ENCODE results near the gene LPIN2. TPM values are rescaled to one million over a fixed set of nuclear protein-coding genes. Genes with fewer than 3 reads are reported as not detected.

Gene LPIN2
- total and polyA plus RNA-seq, 2 of the 13 experiments (the other 11 are each of a cell fraction or from before 2014, with no cell fraction given), result 46.0 to 119 TPM

- TF ChIP-seq HCFC1 (IDR thresholded peaks at IDR 0.05; ENCODE audit: low read depth, low read length) (no peak), ZNF557 (CRISPR knock-in tag; IDR thresholded peaks at IDR 0.05) (no peak), ZSCAN9 (CRISPR knock-in tag; IDR thresholded peaks at IDR 0.05; ENCODE audit: borderline replicate concordance) (peak; percentile 80; the same call in 1 of the 2 replicates), ATF1 (CRISPR knock-in tag; IDR thresholded peaks at IDR 0.05) (no peak), TBP (CRISPR knock-in tag; IDR thresholded peaks at IDR 0.05) (no peak), ZNF720 (CRISPR knock-in tag; IDR thresholded peaks at IDR 0.05) (no peak), SAFB2 (CRISPR knock-in tag; IDR thresholded peaks at IDR 0.05; ENCODE audit: borderline replicate concordance, low read depth) (no peak), ZNF564 (CRISPR knock-in tag; IDR thresholded peaks at IDR 0.05) (no peak), ZNF232 (CRISPR knock-in tag; IDR thresholded peaks at IDR 0.05; ENCODE audit: borderline replicate concordance) (no peak), DDIT3 (CRISPR knock-in tag; IDR thresholded peaks at IDR 0.05) (no peak), TEF (CRISPR knock-in tag; IDR thresholded peaks at IDR 0.05) (no peak), SPEN (CRISPR knock-in tag; IDR thresholded peaks at IDR 0.05; ENCODE audit: low read depth) (peak; percentile 26; the same call in 1 of the 2 replicates), STAG1 (CRISPR knock-in tag; IDR thresholded peaks at IDR 0.05) (peak; percentile 21; the same call in 1 of the 2 replicates), SMAD3 (CRISPR knock-in tag; IDR thresholded peaks at IDR 0.05) (no peak), DZIP1 (CRISPR knock-in tag; IDR thresholded peaks at IDR 0.05) (no peak), ZNF691 (CRISPR knock-in tag; IDR thresholded peaks at IDR 0.05; ENCODE audit: borderline replicate concordance, low read depth) (peak; percentile 91; the same call in 1 of the 2 replicates), ZSCAN12 (CRISPR knock-in tag; IDR thresholded peaks at IDR 0.05) (no peak), KLF9 (CRISPR knock-in tag; IDR thresholded peaks at IDR 0.05; ENCODE audit: low read depth) (0 out of 2 replicates have a peak, but pooled peaks have one; percentile 62), ARID2 (CRISPR knock-in tag; IDR thresholded peaks at IDR 0.05; ENCODE audit: borderline replicate concordance) (no peak; the same call in 1 of the 2 replicates), ZNF256 (CRISPR knock-in tag; conservative IDR thresholded peaks at IDR 0.05) (no peak), ZNF441 (CRISPR knock-in tag; IDR thresholded peaks at IDR 0.05; ENCODE audit: borderline replicate concordance) (peak; percentile 75; the same call in 1 of the 2 replicates), KDM5B (CRISPR knock-in tag; IDR thresholded peaks at IDR 0.05; ENCODE audit: borderline replicate concordance) (no peak), KMT2B (CRISPR knock-in tag; IDR thresholded peaks at IDR 0.05) (0 out of 2 replicates have a peak, but pooled peaks have one; percentile 49), ZBTB43 (CRISPR knock-in tag; conservative IDR thresholded peaks at IDR 0.05) (peak; percentile 97)
These were observed 45.6 kb upstream of the LPIN2 start (continued) for GRCh38 chr18:3058328-3059191.

All from HepG2 (cell line).